KOPT-K1 (cell line): ENCODE measurements around the gene MPHOSPH6.

Source experiments
- H3K27ac ChIP-seq: fragments of 200-600 bp; sonication (generic); 2 replicates; pipeline ENCODE4 v1.5.1; 2016; ENCODE audit warnings: antibody characterized with exemption, mild to moderate bottlenecking, low read depth, low read length; ENCODE audit not compliant: poor library complexity, severe bottlenecking
- H3K36me3 ChIP-seq: fragments of 200-600 bp; sonication (generic); 2 replicates; pipeline ENCODE4 v1.5.1; 2017; ENCODE audit warnings: antibody characterized with exemption, mild to moderate bottlenecking, low read length, moderate library complexity; ENCODE audit not compliant: insufficient read depth
- H3K9me3 ChIP-seq: fragments of 200-600 bp; sonication (generic); 2 replicates; pipeline ENCODE4 v1.5.1; 2017; ENCODE audit warnings: antibody characterized with exemption, low read length, mild to moderate bottlenecking; ENCODE audit not compliant: insufficient read depth, poor library complexity, severe bottlenecking

Gene MPHOSPH6

GRCh38 chr16:82183004-82183397, 13.0 kb upstream of the MPHOSPH6 start:
- Histone ChIP-seq H3K36me3 (no peaks in the 10 kb centered on the region), H3K27ac (no peak overlapping the region), H3K9me3 (no peaks in the 10 kb centered on the region)

- no peaks in the 10 kb centered on the region for H3K36me3 ChIP-seq
- H3K9me3 ChIP-seq, result no peaks in the 10 kb centered on the region
- no peak overlapping the region for H3K27ac ChIP-seq
These were observed 12.4 kb upstream of the MPHOSPH6 start for GRCh38 chr16:82182266-82183003.

DNA sequence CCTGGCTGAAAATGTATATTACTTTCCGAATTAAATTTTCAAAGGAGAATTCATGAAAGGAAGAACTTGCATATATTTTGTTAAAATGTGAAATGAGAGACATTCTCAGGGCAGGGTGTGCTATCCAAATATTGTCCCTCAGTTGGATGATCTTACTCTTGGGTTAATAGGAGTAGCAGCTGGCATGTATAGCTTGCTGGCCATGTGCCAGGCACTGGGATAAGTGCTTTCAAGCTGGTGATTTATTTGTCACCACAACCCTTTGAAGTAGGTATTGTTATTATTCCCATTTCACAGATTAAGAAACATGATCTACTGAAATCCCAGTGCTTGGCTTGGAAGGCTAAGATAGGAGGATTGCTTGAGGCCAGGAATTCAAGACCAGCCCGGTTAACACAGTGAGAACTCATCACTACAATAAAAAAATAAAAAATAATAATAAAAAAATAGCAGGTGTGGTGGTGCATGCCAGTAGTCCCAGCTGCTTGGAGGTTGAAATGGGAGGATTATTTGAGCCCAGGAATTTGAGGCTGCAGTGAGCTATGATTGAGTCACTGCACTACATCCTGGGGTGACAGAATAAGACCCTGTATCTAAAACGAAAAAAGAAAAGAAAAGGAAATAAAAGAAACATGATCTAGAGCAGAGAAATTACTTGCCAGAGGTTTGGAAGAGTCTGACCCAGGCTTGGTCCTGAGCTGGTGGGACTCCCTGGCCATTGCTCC, 11.6 kb upstream of the MPHOSPH6 start:
- Histone ChIP-seq H3K9me3 (no peaks in the 10 kb centered on the region), H3K27ac (no peak overlapping the region), H3K36me3 (no peaks in the 10 kb centered on the region)

DNA sequence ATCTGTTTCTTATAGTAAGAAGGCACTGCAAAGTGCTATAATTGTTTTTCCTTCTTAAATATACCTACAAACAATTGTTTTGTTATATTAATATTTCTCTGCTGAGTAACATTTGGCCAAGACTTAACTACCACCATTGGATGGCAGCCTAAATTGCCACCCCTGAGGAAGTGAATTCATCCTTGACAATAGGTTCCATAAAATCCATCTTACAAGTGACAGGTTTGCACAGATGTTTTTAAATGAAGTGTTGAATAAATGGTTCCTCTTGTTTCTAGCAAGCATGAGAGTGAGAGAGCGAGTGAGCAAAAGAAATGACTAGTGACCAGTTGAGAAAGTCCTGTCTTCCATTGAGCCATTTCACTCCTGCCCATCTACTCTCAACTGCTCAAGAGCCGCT, 8.3 kb upstream of the MPHOSPH6 start:
- Histone ChIP-seq H3K9me3 (no peaks in the 10 kb centered on the region), H3K27ac (no peak overlapping the region), H3K36me3 (no peaks in the 10 kb centered on the region)

GRCh38 chr16:82177555-82177954, 7.5 kb upstream of the MPHOSPH6 start:
- H3K27ac ChIP-seq, result no peak overlapping the region
- no peaks in the 10 kb centered on the region for H3K9me3 ChIP-seq
- no peaks in the 10 kb centered on the region for H3K36me3 ChIP-seq

GRCh38 chr16:82176204-82176603, 6.2 kb upstream of the MPHOSPH6 start:
- Histone ChIP-seq H3K9me3 (peaks cover 2% of the 10 kb centered on the region), H3K27ac (no peak overlapping the region), H3K36me3 (no peaks in the 10 kb centered on the region)

DNA sequence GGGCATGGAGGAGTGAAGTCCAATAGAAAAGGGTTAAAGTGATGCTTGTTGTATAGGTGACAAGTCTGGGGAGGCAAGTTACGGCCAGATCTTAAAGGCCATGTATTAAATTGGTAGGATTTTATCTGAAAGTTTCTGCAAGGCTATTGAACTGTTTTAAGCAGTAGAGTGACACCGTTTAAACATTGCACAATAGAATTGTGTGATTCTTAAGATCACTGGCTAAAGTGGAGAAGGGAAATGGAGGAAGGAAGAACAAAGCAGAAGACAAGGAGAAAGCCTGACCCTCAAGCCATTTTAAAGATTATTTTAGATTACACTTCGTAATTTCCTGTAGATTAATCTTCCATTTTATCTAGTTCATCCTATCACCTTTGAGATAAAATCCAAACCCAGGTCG, 5.6 kb upstream of the MPHOSPH6 start:
- Histone ChIP-seq H3K9me3 (peaks cover 4% of the 10 kb centered on the region), H3K36me3 (no peaks in the 10 kb centered on the region), H3K27ac (no peak overlapping the region)

GRCh38 chr16:82167670-82168069, 2.4 kb downstream of the MPHOSPH6 start:
- Histone ChIP-seq H3K36me3 (peaks cover 51% of the 10 kb centered on the region), H3K9me3 (peaks cover 4% of the 10 kb centered on the region)

DNA sequence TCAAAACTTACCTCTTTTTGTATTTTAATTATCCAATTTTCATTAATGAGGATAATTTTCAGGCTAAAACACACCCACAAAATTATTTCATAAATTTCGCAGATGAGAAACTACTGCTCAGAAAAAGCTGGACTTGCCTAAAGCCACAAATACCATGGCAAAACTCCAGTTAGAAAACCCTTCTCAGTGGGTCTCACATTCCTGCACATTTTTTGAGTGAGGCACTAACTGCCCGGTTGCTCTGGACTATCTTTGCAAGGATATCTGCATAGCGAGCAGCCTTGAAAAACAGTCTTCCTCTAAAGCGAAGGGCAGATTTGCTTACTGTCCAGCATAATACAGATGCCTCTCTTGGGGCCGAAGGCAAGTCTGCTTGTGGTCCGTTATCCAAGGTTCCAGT, 9.8 kb downstream of the MPHOSPH6 start:
- Histone ChIP-seq H3K27ac (no peak overlapping the region), H3K9me3 (peaks cover 6% of the 10 kb centered on the region), H3K36me3 (peaks cover 89% of the 10 kb centered on the region)

More at GRCh38 chr16:82167670-82168069, 2.4 kb downstream of the MPHOSPH6 start:
- no peak overlapping the region for H3K27ac ChIP-seq

DNA sequence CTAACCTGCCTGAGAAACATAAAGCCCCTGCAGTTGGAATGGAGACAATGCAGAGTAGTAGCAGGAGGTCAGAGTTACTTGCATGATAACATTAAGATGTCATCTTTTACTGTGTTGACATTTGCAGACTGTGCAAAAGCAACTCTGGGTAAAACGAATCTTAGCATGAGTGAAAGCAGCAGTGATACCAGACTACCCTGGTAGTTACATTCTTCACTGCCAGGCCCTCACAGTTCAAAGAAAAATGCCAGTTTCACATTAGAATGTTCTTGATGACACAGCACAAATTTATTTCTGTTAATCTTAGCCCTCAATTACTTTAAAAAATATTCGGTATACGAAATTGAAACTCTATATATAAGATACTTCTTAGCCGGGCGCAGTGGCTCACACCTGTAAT, 12.2 kb downstream of the MPHOSPH6 start:
- peaks cover 20% of the 10 kb centered on the region for H3K9me3 ChIP-seq
- H3K27ac ChIP-seq, result no peak overlapping the region
- peaks cover 90% of the 10 kb centered on the region for H3K36me3 ChIP-seq

DNA sequence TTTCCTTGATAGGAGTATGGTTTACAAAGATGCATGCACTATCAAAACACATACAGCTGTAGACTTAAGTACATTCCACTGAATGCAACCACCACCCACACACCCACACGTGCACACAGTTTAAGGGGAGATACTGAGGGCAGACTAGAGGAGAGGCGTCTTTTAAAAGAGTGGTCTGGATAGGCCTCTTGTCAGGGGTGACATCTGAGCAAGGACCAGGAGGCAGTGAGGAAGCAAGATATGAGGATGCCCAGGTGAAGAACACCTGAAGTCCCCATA, 12.6 kb downstream of the MPHOSPH6 start:
- Histone ChIP-seq H3K36me3 (peaks cover 90% of the 10 kb centered on the region), H3K9me3 (peaks cover 20% of the 10 kb centered on the region), H3K27ac (no peak overlapping the region)

- H3K9me3 ChIP-seq, result peaks cover 20% of the 10 kb centered on the region
- peaks cover 89% of the 10 kb centered on the region for H3K36me3 ChIP-seq
- no peak overlapping the region for H3K27ac ChIP-seq
These were observed 13.1 kb downstream of the MPHOSPH6 start for GRCh38 chr16:82156761-82157533.

DNA sequence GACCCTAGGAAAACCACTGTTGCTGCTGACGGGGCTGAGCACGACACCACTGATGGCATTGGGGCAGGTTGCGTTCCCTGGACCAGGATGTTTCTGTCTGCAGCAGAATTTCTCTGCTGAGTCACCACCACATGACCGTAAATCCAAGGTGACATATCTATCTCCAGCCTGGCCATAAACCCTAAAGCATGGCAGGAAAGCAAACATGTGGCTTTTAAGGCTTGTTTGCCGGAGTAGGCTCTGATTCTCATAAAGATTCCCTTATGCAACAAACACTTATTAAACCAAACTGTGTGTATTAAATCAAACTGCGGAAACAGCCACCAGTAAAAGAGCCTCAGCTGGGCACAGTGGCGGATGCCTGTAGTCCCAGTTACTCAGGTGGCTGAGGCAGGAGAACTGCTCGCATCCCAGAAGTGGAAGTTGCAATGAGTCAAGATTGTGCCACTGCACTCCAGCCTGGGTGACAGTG, 17.3 kb downstream of the MPHOSPH6 start:
- no peak overlapping the region for H3K27ac ChIP-seq
- H3K36me3 ChIP-seq, result peaks cover 86% of the 10 kb centered on the region

DNA sequence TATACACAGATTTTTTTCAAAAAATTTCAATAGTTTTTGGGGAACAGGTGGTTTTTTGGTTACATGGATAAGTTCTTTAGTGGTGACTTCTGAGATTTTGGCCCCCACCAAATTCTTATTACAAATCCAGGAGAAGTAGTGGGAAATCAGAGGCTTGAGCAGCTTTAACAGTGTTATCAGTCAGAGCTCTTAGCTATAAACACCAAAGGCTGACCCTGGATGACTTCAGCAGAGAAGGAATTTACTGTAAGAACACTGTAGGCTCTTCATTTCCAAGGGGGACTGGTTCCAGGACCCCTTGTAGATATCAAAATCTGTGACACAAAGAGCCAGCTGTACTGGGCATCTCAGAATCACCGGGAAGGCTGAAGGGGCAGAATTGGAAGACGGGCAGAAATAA, 17.8 kb downstream of the MPHOSPH6 start:
- Histone ChIP-seq H3K9me3 (peaks cover 20% of the 10 kb centered on the region), H3K27ac (no peak overlapping the region), H3K36me3 (peaks cover 86% of the 10 kb centered on the region)

More for the DNA sequence above, 17.3 kb downstream of the MPHOSPH6 start:
- H3K9me3 ChIP-seq, result peaks cover 20% of the 10 kb centered on the region

DNA sequence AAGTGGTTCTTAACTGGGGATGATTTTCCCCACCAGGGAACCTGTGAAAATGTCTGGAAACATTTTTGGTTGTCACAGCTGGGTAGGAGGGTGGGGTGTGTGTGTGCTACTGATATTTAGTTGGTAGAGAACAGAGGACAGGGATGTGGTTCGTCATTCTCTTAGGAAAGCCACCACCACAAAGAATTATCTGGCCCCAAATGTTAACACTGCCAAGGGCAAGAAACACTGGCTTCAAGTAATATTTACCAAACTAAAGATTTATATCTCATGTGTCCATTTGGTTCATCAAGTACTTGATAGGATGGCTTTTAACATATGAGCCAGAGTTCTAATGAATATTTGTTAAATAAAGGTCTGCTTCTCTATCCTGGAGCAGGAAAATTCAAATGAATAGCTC, 19.5 kb downstream of the MPHOSPH6 start:
- peaks cover 79% of the 10 kb centered on the region for H3K36me3 ChIP-seq

More for the DNA sequence above, 19.5 kb downstream of the MPHOSPH6 start:
- peaks cover 17% of the 10 kb centered on the region for H3K9me3 ChIP-seq
- no peak overlapping the region for H3K27ac ChIP-seq
